Gastroesophageal sphincter (tissue), 4 donors: ENCODE measurements around the gene BPIFB4. TPM values are rescaled to one million over a fixed set of nuclear protein-coding genes. Genes with fewer than 3 reads are reported as not detected.

Experiments
- ATAC-seq: fragments of 150-250 bp; one replicate; pipeline ENCODE4 v1.9.1; 2016; ENCODE audit warnings: mild to moderate bottlenecking, moderate library complexity
- H3K27ac ChIP-seq, 4 donors: fragments of 200-600 bp; sonication (generic) in 3 of 4; 1 replicate in 3 of 4; 2 replicates in 1 of 4; pipeline ENCODE4 v1.5.1; 2016 to 2019
- H3K27me3 ChIP-seq: fragments of 200-600 bp; sonication (generic); one replicate; pipeline ENCODE4 v1.5.1; 2019
- H3K36me3 ChIP-seq, 2 donors: fragments of 200-600 bp; sonication (generic); one replicate each; pipeline ENCODE4 v1.5.1; 2019; ENCODE audit warnings: control low read depth in 1 of 2
- H3K4me1 ChIP-seq, 3 donors: fragments of 200-600 bp; sonication (generic); 1 replicate in 2 of 3; 2 replicates in 1 of 3; pipeline ENCODE4 v1.5.1; 2016 to 2019; ENCODE audit warnings: control low read depth in 2 of 3
- H3K4me3 ChIP-seq, 2 donors: fragments of 200-600 bp; sonication (generic); one replicate each; pipeline ENCODE4 v1.5.1; 2019; ENCODE audit warnings: mild to moderate bottlenecking in 1 of 2, moderate library complexity in 1 of 2
- H3K9me3 ChIP-seq, 3 donors: fragments of 200-600 bp; sonication (generic); one replicate each; pipeline ENCODE4 v1.5.1; 2017 to 2019; ENCODE audit warnings: control low read depth in 2 of 3
- CTCF ChIP-seq, 4 experiments: fragments of 200-600 bp in 2 of 4; fragments of 450-650 bp in 2 of 4; sonication (generic) in 1 of 4; IDR thresholded peaks; one replicate each; pipeline ENCODE4 v1.5.1; 2017 to 2019; ENCODE audit warnings: antibody characterized with exemption in 4 of 4, mild to moderate bottlenecking in 2 of 4, moderate library complexity in 2 of 4
- EP300 ChIP-seq: sonication (generic); formaldehyde crosslinking; IDR thresholded peaks from one replicate; pipeline ENCODE4 v1.6.1; 2017; ENCODE audit warnings: antibody characterized with exemption, mild to moderate bottlenecking
- POLR2A ChIP-seq, 2 donors: fragments of 450-650 bp; IDR thresholded peaks; one replicate each; pipeline ENCODE4 v1.6.1; 2017; ENCODE audit warnings: antibody characterized with exemption in 2 of 2, mild to moderate bottlenecking in 2 of 2, moderate library complexity in 1 of 2
- POLR2AphosphoS5 ChIP-seq: sonication (generic); formaldehyde crosslinking; IDR thresholded peaks from one replicate; pipeline ENCODE4 v1.6.1; 2017; ENCODE audit warnings: antibody characterized with exemption
- WGBS, 2 donors: methylation state at CpG; one replicate each; pipeline ENCODE4 v1.1.5; 2018; ENCODE audit warnings: low coverage in 1 of 2; 5-methylcytosine and 5-hydroxymethylcytosine counted together
- total RNA-seq, 4 donors: library from RNA; depleted of rRNA; stranded (reverse); fragments of >200 nt; gene quantifications; one replicate each; pipeline ENCODE4 v1.1.0, GENCODE V29; 2016

BPIFB4 gene
- total RNA-seq, 4 donors from 2014 or later, result not detected

GRCh38 chr20:33083544-33084340, 4.3 kb downstream of the BPIFB4 start:
- TF ChIP-seq CTCF (IDR thresholded peaks at IDR 0.05) (no peak), POLR2AphosphoS5 (no peak), POLR2A (IDR thresholded peaks at IDR 0.05) (no peak), EP300 (no peak)
- Histone ChIP-seq H3K9me3 (no peaks in the 10 kb centered on the region), H3K4me1 (no peaks in the 10 kb centered on the region), H3K27ac (no peak overlapping the region), H3K36me3 (no peaks in the 10 kb centered on the region), H3K27me3 (peaks cover 23% of the 10 kb centered on the region), H3K4me3 (no peak overlapping the region)
- 88 to 96% methylated on average over 5 to 14 of the region's 20 CpGs for WGBS, 2 donors
- no peak for ATAC-seq

GRCh38 chr20:33084722-33085121, 5.3 kb downstream of the BPIFB4 start:
- WGBS, 2 donors, result 50 to 67% methylated on average over 1 of the region's 15 CpGs
- Histone ChIP-seq H3K36me3 (no peaks in the 10 kb centered on the region), H3K4me1 (no peaks in the 10 kb centered on the region), H3K9me3 (no peaks in the 10 kb centered on the region), H3K27me3 (peaks cover 28% of the 10 kb centered on the region), H3K27ac (no peak overlapping the region), H3K4me3 (no peak overlapping the region)
- TF ChIP-seq EP300, result no peak
- no peak for TF ChIP-seq POLR2A (IDR thresholded peaks at IDR 0.05)
- no peak for TF ChIP-seq CTCF (IDR thresholded peaks at IDR 0.05)
- TF ChIP-seq POLR2AphosphoS5, result no peak
- ATAC-seq, result no peak

DNA sequence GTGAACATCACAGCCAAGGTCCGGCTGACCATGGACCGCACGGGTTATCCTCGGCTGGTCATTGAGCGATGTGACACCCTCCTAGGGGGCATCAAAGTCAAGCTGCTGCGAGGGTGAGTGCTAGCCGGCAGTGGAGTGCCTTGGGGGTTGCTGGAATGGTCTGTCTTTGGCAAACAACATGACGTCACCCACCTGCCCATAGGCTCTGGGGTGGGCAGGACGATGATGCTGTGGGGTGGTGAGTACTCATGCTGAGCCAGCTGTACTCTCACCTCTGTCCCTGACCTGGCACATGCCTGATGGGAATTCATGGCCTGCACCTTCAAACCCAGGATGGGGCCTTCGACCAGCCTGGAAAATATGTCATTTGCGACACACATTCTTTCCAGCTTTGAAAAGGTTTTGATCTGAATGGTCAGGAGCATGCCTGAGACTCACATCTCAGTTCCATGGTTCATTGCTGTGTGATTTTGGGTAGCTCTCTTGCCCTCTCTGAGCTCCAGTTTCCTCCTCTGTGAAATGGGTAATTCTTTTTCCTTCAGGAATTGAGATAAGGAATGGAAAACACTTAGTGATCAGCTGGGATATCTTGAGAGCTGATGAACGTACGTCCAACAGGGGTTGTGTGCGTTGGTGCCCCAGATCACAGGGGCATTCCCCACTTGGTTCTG, 6.7 kb downstream of the BPIFB4 start:
- Histone ChIP-seq H3K36me3 (no peaks in the 10 kb centered on the region), H3K4me3 (no peak overlapping the region), H3K27ac (no peak overlapping the region), H3K9me3 (no peaks in the 10 kb centered on the region), H3K4me1 (no peaks in the 10 kb centered on the region), H3K27me3 (peaks cover 28% of the 10 kb centered on the region)
- ATAC-seq, result no peak
- TF ChIP-seq POLR2A (IDR thresholded peaks at IDR 0.05) (no peak), EP300 (no peak), CTCF (IDR thresholded peaks at IDR 0.05) (no peak), POLR2AphosphoS5 (no peak)
- WGBS, 2 donors, result 63 to 73% methylated on average over 3 to 5 of the region's 14 CpGs

- Histone ChIP-seq H3K4me1 (no peaks in the 10 kb centered on the region), H3K36me3 (no peaks in the 10 kb centered on the region), H3K27ac (no peak overlapping the region), H3K4me3 (no peak overlapping the region), H3K9me3 (no peaks in the 10 kb centered on the region), H3K27me3 (peaks cover 4% of the 10 kb centered on the region)
- no peak for ATAC-seq
- TF ChIP-seq CTCF (IDR thresholded peaks at IDR 0.05), result no peak
- TF ChIP-seq EP300, result no peak
- TF ChIP-seq POLR2AphosphoS5, result no peak
- TF ChIP-seq POLR2A (IDR thresholded peaks at IDR 0.05), result no peak
- WGBS, 2 donors, result 67 to 72% methylated on average over 1 to 2 of the region's 3 CpGs
These were observed 11.7 kb downstream of the BPIFB4 start for GRCh38 chr20:33091147-33091546.

DNA sequence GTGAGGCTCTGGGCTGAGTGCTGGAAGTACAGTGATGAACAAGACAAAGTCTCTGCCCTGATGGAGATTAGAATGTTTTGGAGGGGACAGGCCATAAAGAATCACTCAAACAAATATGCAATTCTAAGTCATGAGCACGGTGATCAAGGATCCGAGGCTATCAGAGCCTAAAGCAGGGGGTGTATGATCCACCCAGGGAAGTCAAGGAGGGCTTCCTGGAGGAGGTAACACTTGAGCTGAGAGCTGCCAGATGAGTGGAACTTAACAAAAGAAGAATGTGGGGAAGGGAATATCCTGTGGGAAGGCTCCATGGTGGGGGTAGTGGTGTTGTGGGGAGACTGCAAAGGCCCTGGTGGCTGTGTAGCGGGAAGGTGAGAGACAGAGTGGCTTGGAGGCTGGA, 12.2 kb downstream of the BPIFB4 start:
- no peaks in the 10 kb centered on the region for H3K36me3 ChIP-seq
- TF ChIP-seq POLR2AphosphoS5 (no peak), CTCF (IDR thresholded peaks at IDR 0.05) (no peak), EP300 (no peak), POLR2A (IDR thresholded peaks at IDR 0.05) (no peak)
- H3K27me3 ChIP-seq, result peaks cover 4% of the 10 kb centered on the region
- no peak overlapping the region for H3K27ac ChIP-seq
- H3K4me3 ChIP-seq, result no peak overlapping the region
- H3K4me1 ChIP-seq, result no peaks in the 10 kb centered on the region
- H3K9me3 ChIP-seq, result no peaks in the 10 kb centered on the region
- no peak for ATAC-seq
- WGBS, 2 donors, result 78 to 82% methylated on average over 2 to 3 of the region's 3 CpGs
